GM23248 (cell line): ENCODE results near the gene FEM1B.

Experiments used
- EZH2 ChIP-seq: fragments of 200-600 bp; sonication (generic); IDR thresholded peaks from 2 replicates; pipeline ENCODE4 v1.6.1; 2018; ENCODE audit warnings: antibody characterized with exemption, mild to moderate bottlenecking; ENCODE audit not compliant: insufficient read depth, poor library complexity, severe bottlenecking
- EZH2phosphoT487 ChIP-seq: fragments of 200-600 bp; sonication (generic); IDR thresholded peaks from 2 replicates; pipeline ENCODE4 v1.6.1; 2018; ENCODE audit warnings: antibody characterized with exemption, moderate library complexity, mild to moderate bottlenecking, low read depth; ENCODE audit not compliant: insufficient read depth

DNA sequence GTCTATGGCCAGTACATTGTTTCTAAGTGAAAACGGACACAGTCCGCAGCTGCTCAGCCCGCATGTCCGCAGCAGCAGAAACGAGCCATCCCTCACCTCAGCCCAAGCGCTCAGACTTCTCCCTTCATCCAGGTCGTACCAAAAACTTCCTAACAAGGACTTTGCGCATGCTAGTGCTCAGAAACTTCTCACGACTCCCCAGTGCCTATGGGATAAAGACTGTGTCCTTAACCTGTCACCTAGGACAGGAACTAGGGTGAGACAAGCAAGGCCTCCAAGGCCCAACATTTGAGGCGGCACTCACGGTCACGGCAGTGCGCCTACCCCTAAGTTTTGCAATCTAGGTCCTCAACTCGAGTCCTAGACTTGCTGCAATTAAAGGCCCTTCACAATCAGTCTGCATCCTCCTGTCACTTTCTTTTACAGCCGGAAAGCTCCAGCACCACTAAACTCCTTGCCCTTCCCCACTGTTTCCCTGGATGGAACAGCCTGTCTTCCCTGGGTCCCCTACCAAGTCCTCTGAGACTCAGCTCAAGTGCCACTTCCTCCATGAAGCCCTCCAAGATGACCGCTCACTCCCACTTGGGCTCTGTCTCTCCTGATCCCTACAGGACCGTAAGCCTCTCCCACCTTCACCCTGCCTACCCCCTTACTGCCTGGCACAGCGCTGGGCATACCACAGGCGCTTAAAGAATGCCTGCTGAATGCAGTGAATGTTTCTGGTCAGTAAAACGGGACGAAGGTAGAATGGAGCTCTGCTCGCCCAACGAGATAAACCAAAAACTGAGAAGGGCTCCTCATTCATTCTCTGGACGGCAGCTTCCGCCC lies 49.2 kb upstream of the FEM1B start:
- TF ChIP-seq EZH2 (no peak), EZH2phosphoT487 (no peak)
